ENCODE results near the gene CLDN25.

Gene CLDN25

GRCh38 chr11:113808931-113809330 lies 29.3 kb downstream of the CLDN25 start:
- DNase-seq (ENCODE audit: low spot score) = no peak

GRCh38 chr11:113814181-113814580 lies 34.6 kb downstream of the CLDN25 start:
- no peak for DNase-seq (ENCODE audit: low spot score)

DNA sequence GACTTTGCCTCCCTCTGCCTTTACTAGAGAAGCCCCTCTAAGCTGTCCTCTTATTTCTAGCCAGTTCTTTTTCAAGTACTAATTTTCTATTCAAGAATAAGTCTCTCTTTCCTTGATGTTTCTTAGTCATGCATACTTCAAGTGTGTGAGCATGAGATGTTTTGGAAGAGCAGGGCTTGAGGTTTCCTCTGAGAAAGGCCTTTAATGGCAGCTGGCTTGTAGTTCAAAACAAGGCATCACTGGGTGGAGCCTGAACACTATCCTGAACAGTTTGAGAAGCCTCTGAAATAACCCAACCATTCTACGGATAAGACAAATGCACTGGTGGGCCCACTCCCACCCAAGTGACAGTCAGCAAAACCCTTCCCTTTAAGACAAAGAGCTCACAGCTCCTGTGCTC lies 37.6 kb downstream of the CLDN25 start:
- DNase-seq (ENCODE audit: low spot score) = no peak

- no peak for DNase-seq (ENCODE audit: low spot score)
Measured at GRCh38 chr11:113817626-113818025, 38.0 kb downstream of the CLDN25 start.

DNA sequence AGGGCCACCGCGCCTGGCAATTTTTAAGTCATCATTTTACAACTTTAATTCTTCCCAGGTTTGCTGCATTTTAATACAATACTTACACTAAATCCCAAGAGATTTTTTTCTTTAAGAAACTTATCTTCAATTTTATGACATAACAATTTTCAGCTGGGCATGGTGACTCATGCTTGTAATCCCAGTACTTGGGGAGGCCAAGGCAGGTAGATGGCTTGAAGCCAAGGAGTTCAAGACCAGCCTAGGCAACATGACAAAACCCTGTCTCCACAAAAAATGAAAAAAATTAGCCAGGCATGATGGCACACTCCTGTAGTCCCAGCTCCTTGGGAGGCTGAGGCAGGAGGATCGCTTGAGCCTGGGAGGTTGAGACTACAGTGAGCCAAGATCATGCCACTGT lies 38.8 kb downstream of the CLDN25 start:
- DNase-seq (ENCODE audit: low spot score) = no peak

DNA sequence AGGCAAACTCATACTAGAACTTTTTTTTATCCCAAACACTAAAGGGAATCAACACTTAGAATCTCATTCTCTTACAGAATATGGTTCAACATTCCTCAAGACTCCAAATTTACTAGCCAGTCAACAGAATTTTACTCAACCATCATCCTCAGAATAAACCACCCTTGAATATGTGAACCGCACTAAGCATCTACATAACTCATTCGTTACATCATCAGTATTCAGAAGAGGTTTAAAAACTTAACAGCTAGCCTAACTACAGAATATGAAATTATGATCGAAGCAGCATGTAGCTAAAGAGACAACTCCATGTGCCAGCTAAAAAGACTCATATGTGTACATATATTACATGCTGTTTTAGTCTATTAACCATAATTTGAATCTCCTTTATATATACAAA lies 47.9 kb downstream of the CLDN25 start:
- no peak for DNase-seq (ENCODE audit: low spot score)

GRCh38 chr11:113828191-113828590 lies 48.6 kb downstream of the CLDN25 start:
- no peak for DNase-seq (ENCODE audit: low spot score)

- DNase-seq (ENCODE audit: low spot score) = no peak
Measured at GRCh38 chr11:113829751-113830150, 50.2 kb downstream of the CLDN25 start.
